Measurements from ENCODE around the gene LHFPL3.

- TF ChIP-seq, protein P1, sequence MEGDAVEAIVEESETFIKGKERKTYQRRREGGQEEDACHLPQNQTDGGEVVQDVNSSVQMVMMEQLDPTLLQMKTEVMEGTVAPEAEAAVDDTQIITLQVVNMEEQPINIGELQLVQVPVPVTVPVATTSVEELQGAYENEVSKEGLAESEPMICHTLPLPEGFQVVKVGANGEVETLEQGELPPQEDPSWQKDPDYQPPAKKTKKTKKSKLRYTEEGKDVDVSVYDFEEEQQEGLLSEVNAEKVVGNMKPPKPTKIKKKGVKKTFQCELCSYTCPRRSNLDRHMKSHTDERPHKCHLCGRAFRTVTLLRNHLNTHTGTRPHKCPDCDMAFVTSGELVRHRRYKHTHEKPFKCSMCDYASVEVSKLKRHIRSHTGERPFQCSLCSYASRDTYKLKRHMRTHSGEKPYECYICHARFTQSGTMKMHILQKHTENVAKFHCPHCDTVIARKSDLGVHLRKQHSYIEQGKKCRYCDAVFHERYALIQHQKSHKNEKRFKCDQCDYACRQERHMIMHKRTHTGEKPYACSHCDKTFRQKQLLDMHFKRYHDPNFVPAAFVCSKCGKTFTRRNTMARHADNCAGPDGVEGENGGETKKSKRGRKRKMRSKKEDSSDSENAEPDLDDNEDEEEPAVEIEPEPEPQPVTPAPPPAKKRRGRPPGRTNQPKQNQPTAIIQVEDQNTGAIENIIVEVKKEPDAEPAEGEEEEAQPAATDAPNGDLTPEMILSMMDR (conservative IDR thresholded peaks at IDR 0.05), result peak; percentile 79
- no peak for TF ChIP-seq EZH2 (IDR thresholded peaks at IDR 0.05; ENCODE audit: low read depth)
These were observed 555.5 kb downstream of the LHFPL3 start for GRCh38 chr7:104883718-104884452.
